NCI-H1092 (cell line): Measurements from ENCODE around the gene WNK4.
A peak's percentile ranks its signal among the peaks of the same experiment; 100 is the strongest.

ENCODE experiments used
- DNase-seq: peaks from one replicate; lab custom pipeline; 2025; lab: John Stamatoyannopoulos, UW

The WNK4 gene

GRCh38 chr17:42797067-42798007 is 16.9 kb downstream of the WNK4 start:
- no peak for DNase-seq

GRCh38 chr17:42798011-42798382 is 17.6 kb downstream of the WNK4 start:
- no peak for DNase-seq

GRCh38 chr17:42798383-42799380 is 18.3 kb downstream of the WNK4 start, which contains the start of the genes CNTD1 and COA3:
TSS of gene CNTD1 (plus strand) at chr17:42798861. CDS start at chr17:42799068, 207 bp downstream.
TSS of gene COA3 (minus strand) at chr17:42798704. CDS start at chr17:42798681, 23 bp downstream.
- DNase-seq, result peak; percentile 77

GRCh38 chr17:42803074-42803883 is 22.9 kb downstream of the WNK4 start:
- no peak for DNase-seq

- no peak for DNase-seq
Observed at GRCh38 chr17:42804918-42805367, 24.5 kb downstream of the WNK4 start.

- DNase-seq, result no peak
Observed at GRCh38 chr17:42806249-42806648, 25.8 kb downstream of the WNK4 start.

- DNase-seq, result no peak
Observed at GRCh38 chr17:42809250-42809649, 28.8 kb downstream of the WNK4 start.

GRCh38 chr17:42814633-42815399 is 34.4 kb downstream of the WNK4 start:
- DNase-seq, result no peak

GRCh38 chr17:42817866-42818265 is 37.5 kb downstream of the WNK4 start:
- DNase-seq, result no peak

- DNase-seq, result no peak
Observed at GRCh38 chr17:42818379-42818778, 38.0 kb downstream of the WNK4 start.

GRCh38 chr17:42819939-42820535 is 39.6 kb downstream of the WNK4 start:
- no peak for DNase-seq

- DNase-seq, result no peak
Observed at GRCh38 chr17:42821176-42821575, 40.8 kb downstream of the WNK4 start.

- no peak for DNase-seq
Observed at GRCh38 chr17:42827472-42827871, 47.1 kb downstream of the WNK4 start.

GRCh38 chr17:42830971-42831370 is 50.6 kb downstream of the WNK4 start:
- DNase-seq, result no peak

GRCh38 chr17:42832213-42832933 is 52.0 kb downstream of the WNK4 start:
- DNase-seq, result no peak

- peak; percentile 84 for DNase-seq
Observed at GRCh38 chr17:42832934-42833766, 52.7 kb downstream of the WNK4 start, which contains the start of gene PSME3. TSS of gene PSME3 (plus strand) at chr17:42833397. CDS start at chr17:42833632, 235 bp downstream.

- no peak for DNase-seq
Observed at GRCh38 chr17:42833767-42834422, 53.5 kb downstream of the WNK4 start.

GRCh38 chr17:42835732-42836131 is 55.3 kb downstream of the WNK4 start:
- no peak for DNase-seq
